HG02870 (cell line): ENCODE results near the gene KIF6.
"Not testable (repeated sequence)": the region's sequence is repeated elsewhere in the genome, so short reads cannot be mapped to it uniquely, and the experiment has no call there.

ENCODE experiments used
- ATAC-seq: cut with Tn5 transposase; IDR thresholded peaks from one replicate; pipeline ENCODE4 v1.9.1; 2021; ENCODE audit warnings: mild to moderate bottlenecking, moderate library complexity; ENCODE audit not compliant: unreplicated experiment

KIF6 gene

GRCh38 chr6:39724787-39725631 is at the start of gene KIF6:
TSS of gene KIF6 (minus strand) at chr6:39725408. CDS start at chr6:39725310, 98 bp downstream.
- peak; percentile 99 for ATAC-seq

GRCh38 chr6:39773782-39774181 is 48.6 kb upstream of the KIF6 start:
- no peak for ATAC-seq

DNA sequence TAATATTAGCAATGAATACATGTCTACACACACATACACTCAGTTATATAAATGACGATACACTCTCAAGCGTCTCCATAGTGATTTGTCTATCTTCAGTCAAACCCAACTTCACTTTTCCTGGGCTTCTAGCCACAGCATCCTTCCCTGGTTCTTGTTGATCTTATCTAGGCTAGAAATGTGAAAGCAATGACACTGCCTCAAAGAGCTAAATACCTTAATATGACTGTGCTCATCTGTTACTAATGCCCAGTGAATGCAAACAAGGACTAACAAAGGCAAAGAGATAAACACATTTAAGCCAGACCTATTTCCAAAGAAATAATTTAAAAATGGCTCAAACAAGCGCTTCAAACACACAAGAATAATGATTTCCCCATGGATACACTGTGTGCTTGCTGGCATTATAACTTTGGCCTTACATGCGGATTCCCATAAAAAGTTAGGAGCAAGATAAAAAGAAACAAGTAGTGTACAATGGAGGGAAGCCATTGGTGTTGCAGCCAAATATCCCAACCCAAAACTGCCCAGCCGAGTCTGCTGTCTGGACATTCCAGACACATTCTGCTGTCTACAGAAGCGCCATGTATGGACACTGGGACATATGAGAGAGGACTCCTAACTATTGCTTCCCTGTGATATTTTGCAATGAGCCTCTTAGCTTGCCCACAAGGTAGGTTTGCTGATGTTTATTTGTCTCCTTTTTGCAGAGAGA is 47.5 kb upstream of the KIF6 start:
- no peak for ATAC-seq

DNA sequence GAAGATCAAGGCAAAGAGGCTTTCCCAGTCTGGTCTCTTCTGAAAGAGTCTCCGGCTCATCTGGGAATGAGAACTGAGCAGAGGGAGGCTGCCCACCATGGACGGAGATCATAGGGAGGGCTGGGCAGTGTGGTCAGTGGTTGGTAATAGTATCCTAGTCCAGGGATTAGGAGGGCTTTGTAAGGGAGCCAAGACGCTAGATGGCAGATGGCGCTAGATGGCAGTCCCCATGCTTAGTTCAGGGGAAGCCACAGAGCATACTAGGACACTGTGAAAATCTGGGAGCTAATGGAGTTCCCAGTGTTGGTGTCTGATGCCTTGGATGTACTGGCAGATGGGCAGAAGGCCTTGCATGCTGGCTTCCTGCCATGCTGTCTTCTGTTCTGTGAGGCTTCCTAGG is 45.2 kb upstream of the KIF6 start:
- ATAC-seq = no peak

- ATAC-seq = no peak
These were observed 43.8 kb upstream of the KIF6 start for GRCh38 chr6:39769012-39769411.

DNA sequence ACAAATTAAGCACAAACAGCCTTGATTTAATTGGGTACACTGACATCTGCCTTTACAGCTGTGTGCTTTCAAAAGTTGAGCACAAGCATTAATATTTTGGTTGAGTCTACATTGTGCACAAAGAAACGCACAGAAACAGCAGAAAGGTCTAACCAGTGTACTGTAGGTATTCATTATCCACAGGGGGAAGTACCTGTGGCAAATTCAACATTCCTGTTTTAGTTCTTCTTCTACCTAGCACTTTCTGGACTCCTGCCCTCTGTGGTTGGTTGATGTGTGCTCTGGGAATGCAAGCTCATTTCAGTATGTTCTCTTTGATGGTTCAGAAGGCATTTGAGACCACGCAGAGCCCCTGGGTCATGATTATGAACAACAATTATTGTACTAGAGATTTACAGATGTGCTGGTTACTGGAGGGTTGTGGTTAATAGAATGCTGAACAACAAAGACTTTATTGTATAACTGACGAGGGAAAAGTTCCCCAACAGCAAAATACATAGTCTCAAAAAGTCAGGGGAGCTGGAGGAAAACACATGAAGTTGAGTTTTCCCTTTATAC is 40.4 kb upstream of the KIF6 start:
- ATAC-seq = no peak

DNA sequence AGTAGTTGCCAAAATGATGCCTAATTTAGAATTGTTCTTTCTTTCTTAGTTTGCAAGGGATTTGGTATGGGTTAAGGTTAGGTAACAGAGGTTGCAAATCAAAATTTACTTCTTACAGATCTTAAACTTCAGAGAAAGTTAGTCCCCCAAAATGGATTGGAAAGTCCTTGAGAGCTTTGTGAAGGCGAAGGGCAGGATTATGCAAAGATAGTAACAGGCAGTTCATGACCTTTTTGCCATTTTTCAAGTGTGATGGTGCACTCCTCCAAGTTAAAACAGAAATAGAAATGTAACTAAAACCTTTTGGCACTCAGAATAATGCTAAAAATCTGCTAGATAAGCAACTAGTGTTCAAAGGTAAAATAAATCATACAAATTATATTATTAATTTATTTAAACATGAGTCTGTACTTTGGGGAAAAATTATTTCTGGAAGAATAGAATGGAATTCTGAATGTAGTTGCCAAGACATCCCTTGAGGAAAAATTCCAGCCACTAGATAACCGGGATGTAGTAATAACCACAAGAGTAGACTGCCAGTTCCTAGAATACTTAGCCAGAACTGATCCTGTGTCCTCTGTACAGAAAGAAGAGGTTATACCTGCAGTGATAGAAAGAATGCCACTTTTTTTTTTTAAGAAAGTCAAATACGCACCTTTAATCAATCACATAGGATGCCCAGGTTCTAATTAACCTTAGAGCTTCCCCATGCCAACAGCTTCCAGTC is 35.2 kb upstream of the KIF6 start:
- ATAC-seq = no peak

DNA sequence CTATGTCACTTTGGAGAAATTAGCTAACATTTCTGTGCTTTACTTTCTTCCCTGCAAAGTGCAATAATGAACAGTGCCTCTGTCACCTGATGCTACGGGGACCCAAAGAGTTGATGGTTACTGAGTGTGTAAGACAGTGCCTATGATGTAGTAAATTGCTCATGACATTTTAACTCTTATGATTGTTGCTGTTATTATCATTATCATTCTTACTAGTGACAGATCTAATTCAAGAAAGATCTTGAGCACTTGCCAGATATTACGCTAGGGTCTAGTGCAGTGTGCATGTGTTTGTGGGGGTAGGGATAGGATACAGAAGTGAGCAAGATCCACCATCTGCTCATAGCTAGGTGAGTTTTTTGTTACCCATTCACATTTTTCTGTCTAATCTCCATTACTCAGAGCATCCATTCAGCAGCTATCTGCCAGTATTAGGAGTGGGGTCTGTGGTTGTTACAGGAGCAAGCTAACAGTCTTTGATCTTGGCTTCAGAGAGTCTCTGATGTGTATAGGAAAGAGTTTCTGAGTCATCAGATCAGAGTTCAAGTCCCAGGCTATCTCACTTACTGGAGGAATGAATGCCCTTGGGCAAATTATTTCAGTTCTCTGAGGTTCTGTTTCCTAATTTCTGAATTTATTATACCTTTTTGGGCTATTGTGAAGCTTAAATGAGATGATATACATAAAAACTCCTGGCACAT is 33.8 kb upstream of the KIF6 start:
- ATAC-seq = no peak

DNA sequence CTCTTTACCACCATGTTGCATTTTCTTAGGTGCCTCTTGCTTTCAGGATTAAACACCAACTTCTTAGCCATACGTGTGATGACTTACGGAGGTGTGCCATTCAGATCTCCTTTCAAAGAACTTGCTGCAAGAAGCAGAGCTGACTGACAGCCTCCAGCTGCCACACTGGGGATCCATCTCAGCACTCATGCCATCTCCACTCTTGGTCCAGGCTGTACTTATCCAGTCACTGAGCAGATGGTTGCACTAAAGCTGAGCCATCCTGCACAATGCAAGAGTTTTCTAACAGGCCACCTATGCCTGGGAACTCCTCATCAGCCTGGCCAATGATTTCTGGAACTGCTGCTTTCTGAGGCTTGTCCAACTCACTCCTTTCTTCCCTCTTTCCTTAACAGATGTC is 31.4 kb upstream of the KIF6 start:
- ATAC-seq = no peak

GRCh38 chr6:39755231-39755630 is 30.0 kb upstream of the KIF6 start:
- no peak for ATAC-seq

DNA sequence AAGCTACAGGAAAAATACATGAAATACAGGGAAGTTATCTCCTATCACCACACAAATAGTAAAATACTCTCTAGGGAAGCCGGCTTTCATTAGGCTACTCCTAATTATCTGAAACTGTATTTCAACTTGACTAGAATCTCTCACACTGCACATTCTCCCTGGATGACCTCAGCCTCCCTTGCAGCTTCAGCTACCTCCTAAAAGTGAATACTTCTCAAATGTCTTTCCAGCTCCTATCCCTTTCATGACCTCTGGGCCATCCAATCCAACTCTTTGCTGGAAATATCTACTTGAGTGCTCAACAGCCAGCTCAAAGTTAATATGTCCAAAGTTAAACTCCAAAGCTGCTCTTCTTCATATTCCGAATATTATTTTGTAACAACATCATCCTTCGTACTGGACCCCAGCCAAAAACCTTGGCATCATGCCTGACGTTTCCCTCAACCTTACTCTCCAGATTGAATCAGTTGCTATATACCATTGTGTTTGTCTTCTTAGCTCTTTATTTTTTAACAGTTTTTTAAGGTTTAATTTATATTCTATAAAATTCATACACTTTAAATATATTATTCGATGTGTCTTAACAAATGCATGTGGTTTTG is 29.4 kb upstream of the KIF6 start:
- no peak for ATAC-seq

DNA sequence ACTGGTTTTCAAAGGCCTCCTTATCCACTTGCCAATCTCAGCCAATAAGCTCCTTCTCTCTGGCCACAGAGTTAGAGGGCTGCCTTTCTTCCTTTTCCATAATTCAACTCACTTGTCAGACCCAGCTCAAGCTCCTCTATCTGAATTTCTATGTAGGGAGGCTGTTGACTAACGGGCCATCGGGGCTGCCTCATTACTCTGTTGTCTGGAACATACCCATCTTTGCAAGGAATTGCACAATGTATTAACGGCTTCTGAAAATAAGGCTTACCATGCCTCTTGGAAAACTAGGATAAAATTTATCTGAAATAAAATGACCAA is 28.5 kb upstream of the KIF6 start:
- no peak for ATAC-seq

DNA sequence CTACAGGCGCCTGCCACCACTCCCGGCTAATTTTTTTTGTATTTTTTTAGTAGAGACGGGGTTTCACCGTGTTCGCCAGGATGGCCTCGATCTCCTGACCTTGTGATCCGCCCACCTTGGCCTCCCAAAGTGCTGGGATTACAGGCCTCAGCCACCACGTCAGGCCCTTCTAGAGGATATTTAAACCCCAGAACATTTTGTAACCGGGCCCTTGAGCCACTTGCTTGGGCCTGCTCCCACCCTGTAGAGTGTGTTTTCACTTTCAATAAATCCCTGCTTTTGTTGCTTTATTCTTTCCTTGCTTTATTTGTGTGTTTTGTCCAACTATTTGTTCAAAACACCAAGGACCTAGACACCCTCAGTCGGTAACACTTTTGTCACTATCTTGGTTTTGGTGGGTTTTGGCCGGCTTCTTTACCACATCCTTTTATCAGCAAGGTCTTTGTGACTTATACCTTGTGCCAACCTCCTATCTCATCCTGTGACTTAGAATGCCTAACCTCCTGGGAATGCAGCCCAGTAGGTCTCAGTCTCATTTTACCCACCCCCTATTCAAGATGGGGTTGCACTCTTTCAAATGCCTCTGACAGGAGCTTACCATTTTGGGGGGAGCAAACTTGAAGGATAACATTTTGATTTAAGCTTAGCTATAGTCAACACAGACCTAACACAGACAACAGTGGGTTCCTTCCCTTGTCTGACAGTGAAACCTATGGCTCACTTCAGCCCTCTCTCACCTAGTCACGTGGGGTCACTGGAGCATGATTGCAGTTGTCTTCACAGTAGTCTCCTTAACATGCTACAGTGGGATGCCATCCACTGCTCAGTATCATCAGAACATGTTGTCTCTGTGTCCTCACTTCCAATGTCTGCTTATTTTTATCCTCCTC is 27.9 kb upstream of the KIF6 start:
- ATAC-seq = no peak

- no peak for ATAC-seq
These were observed 21.6 kb upstream of the KIF6 start for GRCh38 chr6:39746795-39747194.

DNA sequence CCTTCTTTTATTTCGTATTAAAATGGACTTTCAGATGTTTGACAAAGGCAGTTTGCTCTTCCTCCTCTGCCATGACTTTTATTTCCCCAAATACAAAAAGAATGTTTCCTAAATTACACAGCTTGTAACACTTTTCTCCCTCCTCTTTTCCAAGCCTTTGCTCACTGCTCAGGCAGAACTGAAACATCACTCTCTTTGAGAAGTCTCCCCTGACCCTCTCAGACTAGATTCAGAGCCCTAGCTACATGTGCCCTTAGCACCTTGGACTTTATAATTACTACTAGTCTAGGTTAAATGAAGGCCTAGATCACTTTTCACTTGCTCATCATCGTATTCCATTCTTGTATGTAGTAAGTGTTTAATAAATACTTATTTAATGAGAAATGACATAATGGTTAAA is 8.5 kb upstream of the KIF6 start:
- no peak for ATAC-seq

DNA sequence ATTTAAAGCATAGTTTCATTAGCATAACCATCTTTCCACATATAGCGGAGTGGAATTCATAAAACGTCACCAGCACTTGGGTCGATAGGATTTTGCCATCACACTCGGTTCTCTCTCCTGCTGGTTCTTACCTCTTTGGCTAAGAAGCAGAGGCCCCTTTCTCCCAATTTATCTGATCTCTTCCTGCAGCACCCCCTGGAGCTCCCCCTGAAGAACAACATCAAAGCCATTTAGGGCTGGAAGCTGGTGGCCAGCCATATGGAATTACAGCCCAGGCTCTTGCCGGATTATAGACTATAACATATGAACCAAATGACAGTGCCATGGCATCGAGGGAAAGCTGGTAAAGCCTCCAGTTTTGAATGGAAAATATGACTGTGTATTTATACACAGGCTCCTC is 6.4 kb upstream of the KIF6 start:
- ATAC-seq = no peak

DNA sequence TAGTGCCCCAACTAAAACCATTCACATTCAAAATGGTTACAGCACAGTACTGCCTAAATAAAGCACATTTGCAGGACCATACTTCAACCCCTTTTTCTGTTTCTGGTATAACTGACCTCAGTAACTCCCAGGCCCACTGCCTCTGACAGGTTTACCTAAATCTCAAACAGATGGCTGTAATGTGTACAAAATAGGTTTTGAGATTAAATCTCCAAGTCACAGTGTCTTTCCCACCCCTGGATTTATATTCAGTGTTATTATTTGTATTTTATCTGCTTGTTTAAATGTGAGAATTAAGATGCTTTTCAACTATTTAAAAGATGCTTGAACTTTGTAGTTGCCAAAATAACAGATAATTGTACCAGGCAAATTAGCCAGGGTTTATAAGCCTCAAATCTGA is 4.7 kb upstream of the KIF6 start:
- ATAC-seq = no peak

- no peak for ATAC-seq
These were observed 407 bp upstream of the KIF6 start for GRCh38 chr6:39725632-39725997.

- not testable (repeated sequence) for ATAC-seq
These were observed 1.9 kb downstream of the KIF6 start for GRCh38 chr6:39723350-39723749.

GRCh38 chr6:39714802-39715201 is 10.4 kb downstream of the KIF6 start:
- no peak for ATAC-seq
